Measurements from ENCODE around the gene KNOP1.
A peak's percentile ranks its signal among the peaks of the same experiment; 100 is the strongest.
"Not testable (repeated sequence)": the region's sequence is repeated elsewhere in the genome, so short reads cannot be mapped to it uniquely, and the experiment has no call there.

The KNOP1 gene

GRCh38 chr16:19683453-19684236, 34.4 kb downstream of the KNOP1 start:
- no peak for TF ChIP-seq ZFP30 (CRISPR knock-in tag; IDR thresholded peaks at IDR 0.05)
- peak; percentile 73 for TF ChIP-seq ZNF8 (CRISPR knock-in tag; IDR thresholded peaks at IDR 0.05)
- TF ChIP-seq POU6F1 (CRISPR knock-in tag; IDR thresholded peaks at IDR 0.05; ENCODE audit: borderline replicate concordance, low read depth), result no peak
- ATAC-seq, result no peak

- TF ChIP-seq TSHZ2 (CRISPR knock-in tag; IDR thresholded peaks at IDR 0.05), result no peak
- TF ChIP-seq ZFP30 (CRISPR knock-in tag; IDR thresholded peaks at IDR 0.05), result no peak
- no peak for TF ChIP-seq PATZ1 (CRISPR knock-in tag; IDR thresholded peaks at IDR 0.05; ENCODE audit: borderline replicate concordance)
- TF ChIP-seq BACH2 (CRISPR knock-in tag; IDR thresholded peaks at IDR 0.05; ENCODE audit: borderline replicate concordance), result no peak
- no peak for TF ChIP-seq CSDC2 (CRISPR knock-in tag; IDR thresholded peaks at IDR 0.05)
Measured at GRCh38 chr16:19681637-19682036, 36.4 kb downstream of the KNOP1 start.

GRCh38 chr16:19680881-19681340, 37.1 kb downstream of the KNOP1 start:
- peak; percentile 40 for ATAC-seq
- TF ChIP-seq ZNF8 (CRISPR knock-in tag; IDR thresholded peaks at IDR 0.05) (no peak), CREB5 (CRISPR knock-in tag; IDR thresholded peaks at IDR 0.05; ENCODE audit: low read depth) (no peak), TOX (CRISPR knock-in tag; IDR thresholded peaks at IDR 0.05; ENCODE audit: borderline replicate concordance) (no peak), ZC3H10 (CRISPR knock-in tag; IDR thresholded peaks at IDR 0.05) (no peak), ESRRG (CRISPR knock-in tag; IDR thresholded peaks at IDR 0.05) (no peak)

More at GRCh38 chr16:19681637-19682036, 36.4 kb downstream of the KNOP1 start:
- ATAC-seq, result no peak

- ATAC-seq, result not testable (repeated sequence)
Measured at GRCh38 chr16:19679281-19679680, 38.7 kb downstream of the KNOP1 start.

GRCh38 chr16:19678804-19679203, 39.2 kb downstream of the KNOP1 start:
- ATAC-seq, result no peak
- TF ChIP-seq ZNF565 (CRISPR knock-in tag; conservative IDR thresholded peaks at IDR 0.05; ENCODE audit: low read depth) (no peak), ARNTL (CRISPR knock-in tag; IDR thresholded peaks at IDR 0.05; ENCODE audit: borderline replicate concordance, low read depth) (no peak), RARB (CRISPR knock-in tag; IDR thresholded peaks at IDR 0.05) (no peak), ZNF70 (CRISPR knock-in tag; IDR thresholded peaks at IDR 0.05) (no peak), CREB5 (CRISPR knock-in tag; IDR thresholded peaks at IDR 0.05; ENCODE audit: low read depth) (no peak), PATZ1 (CRISPR knock-in tag; IDR thresholded peaks at IDR 0.05; ENCODE audit: borderline replicate concordance) (no peak), ISL1 (CRISPR knock-in tag; IDR thresholded peaks at IDR 0.05) (no peak), ZNF8 (CRISPR knock-in tag; IDR thresholded peaks at IDR 0.05) (no peak), POU6F1 (CRISPR knock-in tag; IDR thresholded peaks at IDR 0.05; ENCODE audit: borderline replicate concordance, low read depth) (no peak), TOX (CRISPR knock-in tag; IDR thresholded peaks at IDR 0.05; ENCODE audit: borderline replicate concordance) (no peak), ZFP3 (CRISPR knock-in tag; IDR thresholded peaks at IDR 0.05) (no peak), ZC3H10 (CRISPR knock-in tag; IDR thresholded peaks at IDR 0.05) (no peak), PPARA (CRISPR knock-in tag; IDR thresholded peaks at IDR 0.05; ENCODE audit: borderline replicate concordance) (no peak), CSDC2 (CRISPR knock-in tag; IDR thresholded peaks at IDR 0.05) (no peak)

Data from SK-N-SH treated with all-trans-retinoic acid at 6 μM for 48 hours (cell line).